Renal cortical epithelial cell (primary cell): ENCODE measurements around the gene TBL3. TPM values are rescaled to one million over a fixed set of nuclear protein-coding genes. Genes with fewer than 3 reads are reported as not detected.
A peak's percentile ranks its signal among the peaks of the same experiment; 100 is the strongest.

ENCODE experiments used
- DNase-seq: peaks from one replicate; pipeline ENCODE4 v3.0.0-alpha.2; 2011; ENCODE audit warnings: low read depth
- total RNA-seq: library from RNA; depleted of rRNA; stranded (reverse); fragments of >200 nt; gene quantifications from 2 replicates; pipeline ENCODE4 v1.2.3, GENCODE V29; 2014

The TBL3 gene
- total RNA-seq, 1 donor from 2014 or later = 46.3 TPM

DNA sequence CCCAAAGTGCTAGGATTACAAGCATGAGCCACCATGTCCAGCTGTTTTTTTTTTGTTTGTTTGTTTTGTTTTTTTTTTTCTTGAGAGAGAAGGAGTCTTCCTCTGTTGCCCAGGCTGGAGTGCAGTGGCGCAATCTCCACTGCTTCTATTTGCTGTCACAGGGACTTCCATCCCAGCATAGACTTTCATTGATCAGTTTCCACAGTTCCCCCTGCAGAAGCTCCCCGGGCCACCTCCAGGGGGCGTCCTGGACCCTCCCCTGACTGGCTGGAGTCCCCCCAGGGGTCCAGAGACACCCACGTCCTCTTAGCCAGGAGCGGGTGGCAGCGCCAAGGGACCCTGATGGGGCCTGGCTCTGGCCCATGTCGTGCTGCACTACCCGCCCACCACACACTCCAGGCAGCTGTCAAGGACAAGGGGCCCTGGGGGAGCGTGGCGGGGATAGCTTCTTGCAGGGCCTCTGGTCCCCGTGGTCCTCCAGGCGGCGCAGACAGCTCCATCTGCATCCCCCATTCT lies 44.6 kb downstream of the TBL3 start:
- DNase-seq = no peak

DNA sequence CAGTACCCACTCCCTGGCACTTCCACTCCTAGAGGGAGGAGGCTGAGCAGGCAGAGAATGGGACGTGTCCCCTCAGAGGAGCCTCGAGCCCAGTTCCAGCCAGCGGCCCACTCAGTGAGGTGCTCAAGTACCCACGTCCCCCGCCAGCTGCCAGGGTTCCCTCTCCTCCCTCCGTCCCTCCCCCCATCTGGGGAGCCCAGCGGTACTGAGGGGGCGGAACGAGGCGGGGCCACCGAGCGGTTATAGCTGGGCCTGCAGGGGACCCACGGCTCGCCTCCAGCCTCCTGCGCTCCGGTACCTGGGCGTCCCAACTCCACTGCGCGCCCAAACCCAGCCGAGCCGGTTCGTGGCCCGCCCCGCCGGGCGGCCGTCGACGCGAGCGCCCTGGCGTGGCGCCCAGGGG lies 47.7 kb downstream of the TBL3 start, which contains the start of gene NPW:
TSS of gene NPW (plus strand) at position 268 of the 403 bp plus-strand sequence.
- no peak for DNase-seq

DNA sequence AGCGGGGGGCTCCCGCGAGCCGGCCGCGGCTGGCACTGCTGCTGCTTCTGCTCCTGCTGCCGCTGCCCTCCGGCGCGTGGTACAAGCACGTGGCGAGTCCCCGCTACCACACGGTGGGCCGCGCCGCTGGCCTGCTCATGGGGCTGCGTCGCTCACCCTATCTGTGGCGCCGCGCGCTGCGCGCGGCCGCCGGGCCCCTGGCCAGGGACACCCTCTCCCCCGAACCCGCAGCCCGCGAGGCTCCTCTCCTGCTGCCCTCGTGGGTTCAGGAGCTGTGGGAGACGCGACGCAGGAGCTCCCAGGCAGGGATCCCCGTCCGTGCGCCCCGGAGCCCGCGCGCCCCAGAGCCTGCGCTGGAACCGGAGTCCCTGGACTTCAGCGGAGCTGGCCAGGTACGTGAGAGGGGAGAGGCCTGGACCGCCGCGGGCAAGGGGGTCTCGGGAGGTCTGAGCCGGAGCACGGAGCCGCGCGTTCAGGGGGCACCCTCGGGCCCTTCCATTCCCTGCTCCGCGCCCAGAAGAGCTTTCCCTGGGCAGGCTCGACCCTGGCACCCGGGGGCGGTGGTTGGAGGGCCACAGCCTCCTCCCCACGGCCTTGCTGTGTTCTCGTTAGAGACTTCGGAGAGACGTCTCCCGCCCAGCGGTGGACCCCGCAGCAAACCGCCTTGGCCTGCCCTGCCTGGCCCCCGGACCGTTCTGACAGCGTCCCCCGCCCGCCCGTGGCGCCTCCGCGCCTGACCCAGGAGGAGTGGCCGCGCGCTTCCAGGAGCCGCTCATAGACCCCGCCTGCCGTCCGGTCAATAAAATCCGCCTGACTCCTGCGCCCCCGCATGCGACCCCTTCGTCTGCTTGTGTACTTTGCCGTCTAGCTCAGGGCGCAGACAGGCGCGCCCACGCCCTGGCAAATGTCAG lies 48.3 kb downstream of the TBL3 start:
- DNase-seq = no peak

DNA sequence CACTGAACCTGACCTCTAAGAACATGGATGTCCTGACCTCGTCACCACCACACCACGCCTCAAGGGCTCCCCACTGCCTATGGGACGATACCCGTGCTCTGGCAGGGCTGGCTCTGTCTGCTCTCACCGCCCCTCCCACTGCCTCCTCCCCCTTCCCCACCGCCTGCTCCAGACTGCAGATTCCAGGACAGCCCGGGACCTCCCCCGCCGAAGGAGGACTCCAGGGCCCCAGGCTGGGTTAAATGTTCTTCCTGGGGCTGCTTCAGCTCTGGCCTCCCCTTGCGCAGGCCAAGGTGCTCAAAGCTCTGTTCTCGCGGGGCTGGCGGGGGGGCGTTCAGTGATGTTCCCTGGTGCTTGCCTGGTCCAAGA lies 50.9 kb downstream of the TBL3 start:
- DNase-seq = no peak

DNA sequence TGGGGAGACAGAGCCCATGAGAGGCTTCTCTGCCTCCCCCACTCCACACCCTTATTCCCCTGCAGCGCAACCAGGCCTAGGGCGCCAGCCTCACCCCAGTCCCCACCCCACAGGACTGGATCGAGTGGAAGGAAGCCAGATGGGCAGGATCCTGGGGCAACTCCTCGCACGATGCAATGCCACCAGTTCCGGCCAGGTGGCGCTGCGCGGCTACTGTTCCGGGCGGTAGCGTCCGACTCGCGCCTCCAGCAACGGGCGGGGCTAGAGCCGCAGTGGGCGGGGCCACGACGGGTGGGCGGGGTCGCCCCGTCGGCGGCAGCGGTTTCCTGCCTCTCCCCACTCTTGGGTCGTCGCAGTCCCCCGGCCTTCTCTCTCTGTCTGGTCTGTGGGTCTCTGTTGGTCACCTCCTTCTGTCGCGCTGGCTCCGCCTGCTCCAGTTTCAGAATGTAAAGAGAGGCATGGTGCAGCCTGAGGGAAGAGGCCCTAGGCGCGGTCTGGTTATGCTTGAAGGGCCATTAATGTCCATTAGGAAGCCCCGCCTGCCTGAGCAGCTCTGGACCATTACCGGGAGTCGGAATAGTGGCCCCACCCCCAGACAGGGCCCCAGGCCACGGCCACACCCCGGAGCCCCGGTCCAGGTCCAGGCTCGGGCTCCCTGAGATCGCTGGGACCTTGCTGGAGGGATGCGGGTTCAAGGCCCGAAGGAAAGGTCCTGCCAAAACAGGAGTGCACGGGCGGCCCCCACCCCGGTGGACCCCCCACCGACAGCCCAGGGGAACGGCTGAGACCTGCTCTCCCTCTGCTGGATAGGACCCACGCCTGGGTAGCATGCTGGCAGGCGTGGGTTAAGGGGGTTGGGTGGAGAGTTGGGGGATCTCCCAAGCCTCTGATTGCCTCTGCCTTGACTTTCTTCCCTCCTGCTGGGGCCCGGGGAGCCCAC lies 51.5 kb downstream of the TBL3 start:
- peak; percentile 59 for DNase-seq

DNA sequence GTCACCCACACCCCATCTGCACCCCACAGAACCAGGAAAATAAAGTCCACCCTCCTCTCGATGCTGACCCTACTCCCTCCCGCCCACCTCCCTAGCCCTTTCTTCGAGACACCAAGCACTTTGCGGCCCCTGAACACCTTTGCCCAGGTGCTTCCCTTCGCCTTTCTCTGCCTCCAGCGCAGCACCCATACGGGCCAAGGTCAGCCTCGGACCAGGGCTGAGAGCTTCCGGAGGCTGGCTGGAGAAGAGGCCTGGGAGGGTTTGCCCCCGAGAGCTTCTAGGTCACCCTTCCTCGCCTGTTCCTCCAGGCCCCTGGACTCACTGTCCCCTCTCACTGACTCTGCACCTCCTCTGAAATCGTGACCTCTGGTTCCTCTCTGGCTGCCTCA lies 52.2 kb downstream of the TBL3 start:
- DNase-seq = no peak

DNA sequence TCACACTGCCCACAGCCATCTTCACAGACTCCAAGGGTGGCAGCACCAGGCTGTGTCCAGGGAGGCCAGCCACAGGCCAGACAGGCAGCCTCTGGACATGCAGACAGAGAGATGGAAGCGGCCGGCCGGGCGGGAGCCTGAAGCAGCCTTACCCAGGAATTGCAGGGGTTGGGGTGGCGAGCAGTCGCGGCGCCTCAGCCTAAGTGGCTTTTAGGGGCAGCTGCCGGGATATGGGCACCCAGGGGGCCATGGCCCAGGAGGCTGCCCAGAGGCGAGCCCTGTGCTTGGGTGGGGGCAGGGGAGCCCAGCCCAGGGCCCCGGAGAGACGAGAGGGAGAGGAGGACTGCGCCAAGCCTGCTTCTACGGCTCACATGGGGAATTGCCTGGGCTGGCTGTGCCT lies 53.4 kb downstream of the TBL3 start:
- no peak for DNase-seq

DNA sequence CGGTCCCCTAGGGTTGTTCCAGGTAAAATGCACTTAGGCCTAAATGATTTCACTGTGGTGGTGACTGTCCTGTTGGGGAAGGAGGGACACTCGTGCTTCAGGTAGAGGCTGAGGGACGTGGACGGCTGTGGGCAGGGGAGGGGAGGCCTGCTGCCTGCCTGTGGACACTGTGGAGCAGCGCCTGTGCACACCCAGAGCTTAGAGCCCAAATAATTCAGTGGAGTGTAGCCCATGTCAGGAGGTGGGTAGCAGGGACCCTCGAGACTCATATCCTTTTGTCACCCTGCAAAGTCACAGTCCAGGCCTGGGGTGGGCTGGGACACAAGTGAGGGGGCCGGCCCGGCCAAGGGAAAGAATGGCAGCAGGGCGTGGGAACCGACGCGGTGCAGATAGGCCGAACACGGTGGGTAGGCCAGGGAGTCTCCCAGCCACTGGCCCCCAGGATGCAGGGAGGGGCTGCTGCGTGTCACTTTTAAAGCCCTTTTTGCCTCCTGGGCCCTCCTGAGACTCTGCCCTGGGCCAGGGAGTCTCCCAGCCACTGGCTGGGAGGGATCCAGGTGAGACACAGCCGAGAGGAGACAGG lies 54.1 kb downstream of the TBL3 start:
- DNase-seq = no peak

DNA sequence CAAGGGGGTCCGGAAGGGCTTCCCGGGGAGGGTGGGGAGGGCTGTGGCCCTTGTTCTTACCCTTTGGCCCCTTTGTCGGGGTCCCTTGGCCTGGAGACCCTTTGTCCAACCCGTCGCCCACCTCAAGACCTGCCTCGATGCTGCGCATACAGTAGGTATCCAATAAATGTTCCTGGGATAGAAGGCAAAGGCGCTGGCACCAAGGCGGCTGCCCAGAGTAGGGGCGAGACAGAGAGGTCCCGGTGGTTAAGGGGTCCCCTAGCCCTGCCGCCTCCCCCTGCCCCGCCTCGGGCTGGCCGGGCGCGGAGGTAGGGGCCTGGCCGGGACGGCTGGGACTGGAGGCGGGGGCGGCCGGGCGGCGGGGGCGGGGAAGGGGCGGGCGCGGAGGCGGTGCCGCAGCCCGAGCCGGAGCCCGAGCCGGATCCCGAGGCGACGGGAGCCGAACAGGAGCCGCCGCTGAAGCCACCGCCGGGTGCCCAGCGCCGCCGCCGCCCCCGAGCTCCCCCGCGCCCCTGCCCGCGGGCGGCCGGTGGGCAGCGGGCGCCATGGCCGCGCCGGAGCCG lies 54.7 kb downstream of the TBL3 start, which contains the start of gene NHERF2:
TSS of gene NHERF2 (plus strand) at position 442 of the 563 bp plus-strand sequence. CDS start at position 546, 104 bp downstream.
- no peak for DNase-seq

DNA sequence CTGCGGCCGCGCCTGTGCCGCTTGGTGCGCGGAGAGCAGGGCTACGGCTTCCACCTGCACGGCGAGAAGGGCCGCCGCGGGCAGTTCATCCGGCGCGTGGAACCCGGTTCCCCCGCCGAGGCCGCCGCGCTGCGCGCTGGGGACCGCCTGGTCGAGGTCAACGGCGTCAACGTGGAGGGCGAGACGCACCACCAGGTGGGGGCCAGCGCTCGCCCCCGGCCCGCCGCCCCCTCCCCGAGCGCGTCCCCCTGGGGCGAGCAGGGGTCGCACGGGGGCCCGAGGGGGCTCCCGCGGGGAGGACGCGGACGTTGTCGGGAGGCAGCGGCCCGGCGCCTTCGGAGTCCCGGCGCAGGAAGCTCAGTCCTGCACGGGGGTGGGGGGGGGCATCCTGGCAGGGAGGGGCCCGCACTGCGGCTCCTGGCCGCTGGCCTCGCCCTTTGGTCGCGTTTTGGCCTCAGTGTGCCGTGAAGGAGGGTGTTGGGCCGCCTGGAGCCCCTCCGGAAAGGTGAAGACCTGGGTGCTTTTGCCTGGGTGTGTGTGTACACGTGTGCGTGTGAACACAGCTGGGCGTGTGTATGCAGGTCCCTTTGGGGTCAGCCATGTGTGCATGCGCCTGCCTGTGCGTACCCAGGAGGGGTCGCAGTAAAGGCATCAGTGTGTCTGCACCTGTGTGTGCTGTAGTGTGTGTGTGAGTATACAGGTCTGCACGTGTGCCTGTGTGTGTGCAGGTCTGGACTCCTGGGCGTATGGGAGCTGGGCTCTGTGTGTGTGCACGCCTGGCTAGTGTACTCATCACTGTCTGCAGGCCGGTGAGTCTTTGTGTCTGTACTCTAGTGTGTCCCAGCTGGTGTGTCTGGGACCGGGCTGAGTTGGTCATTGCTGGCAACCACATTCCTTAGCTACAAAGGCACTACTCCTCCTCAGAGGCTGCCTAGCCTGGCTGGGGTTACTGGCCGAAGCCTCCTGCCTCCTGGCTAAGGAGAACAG lies 55.5 kb downstream of the TBL3 start:
- no peak for DNase-seq

DNA sequence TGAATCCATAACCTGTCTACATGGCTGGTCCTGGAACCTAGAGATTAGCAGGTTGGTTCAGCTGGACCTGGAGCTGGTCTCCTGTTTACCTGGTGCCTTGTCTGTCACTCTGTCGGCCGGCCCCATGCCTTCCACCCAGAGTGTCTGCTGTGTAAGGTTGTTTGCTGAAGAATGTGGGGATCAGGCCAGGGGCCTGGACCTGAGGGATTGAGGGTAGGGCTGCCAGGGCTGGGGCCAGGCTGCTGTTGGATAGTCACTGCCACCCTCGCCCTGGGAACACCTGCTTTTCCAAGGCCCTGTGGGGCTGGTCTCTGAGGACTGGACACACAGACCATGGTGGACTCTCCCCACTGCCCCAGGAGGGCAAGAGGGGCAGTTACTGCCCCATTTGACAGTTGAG lies 56.3 kb downstream of the TBL3 start:
- no peak for DNase-seq

DNA sequence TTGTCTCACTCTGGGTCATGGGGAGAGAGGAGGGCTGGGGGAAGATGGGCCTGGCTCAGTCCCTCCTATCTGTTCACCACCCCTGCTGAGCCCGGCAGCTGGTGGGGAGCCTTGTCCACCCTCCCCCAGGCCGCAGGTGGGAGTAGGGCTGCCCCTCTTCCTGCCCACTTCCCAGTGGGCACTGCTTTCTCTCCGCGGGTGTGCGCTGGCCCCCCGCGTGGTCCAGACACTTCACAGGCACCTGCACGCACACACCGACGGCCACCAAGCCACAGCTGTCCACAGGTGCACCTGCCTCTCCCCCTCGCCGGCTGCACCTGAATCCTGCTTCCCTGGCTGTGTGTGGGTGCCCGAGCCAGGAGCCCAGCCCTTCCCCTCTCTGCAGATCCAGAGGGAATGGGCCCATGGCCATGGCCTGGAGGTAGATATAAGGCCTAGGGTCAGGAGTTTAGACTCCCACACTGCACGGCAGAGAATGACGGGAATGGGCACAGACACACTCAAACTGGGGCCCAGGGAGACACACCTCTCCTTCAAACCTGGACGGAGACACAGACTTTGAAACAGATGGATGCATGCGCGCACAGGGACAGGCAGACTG lies 56.9 kb downstream of the TBL3 start:
- no peak for DNase-seq

DNA sequence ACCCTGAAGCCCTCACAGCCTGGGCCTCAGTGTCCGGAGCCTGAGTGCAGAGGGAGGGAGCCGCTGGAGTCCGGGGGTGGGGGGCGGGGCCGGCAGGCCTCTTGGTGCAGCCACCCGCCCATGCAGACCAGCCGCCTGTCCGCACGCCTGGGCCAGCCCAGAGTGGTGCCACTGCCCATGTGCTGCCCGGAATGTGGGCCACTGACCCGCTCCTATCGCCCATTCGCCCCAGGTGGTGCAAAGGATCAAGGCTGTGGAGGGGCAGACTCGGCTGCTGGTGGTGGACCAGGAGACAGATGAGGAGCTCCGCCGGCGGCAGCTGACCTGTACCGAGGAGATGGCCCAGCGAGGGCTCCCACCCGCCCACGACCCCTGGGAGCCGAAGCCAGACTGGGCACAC lies 57.5 kb downstream of the TBL3 start:
- DNase-seq = no peak

DNA sequence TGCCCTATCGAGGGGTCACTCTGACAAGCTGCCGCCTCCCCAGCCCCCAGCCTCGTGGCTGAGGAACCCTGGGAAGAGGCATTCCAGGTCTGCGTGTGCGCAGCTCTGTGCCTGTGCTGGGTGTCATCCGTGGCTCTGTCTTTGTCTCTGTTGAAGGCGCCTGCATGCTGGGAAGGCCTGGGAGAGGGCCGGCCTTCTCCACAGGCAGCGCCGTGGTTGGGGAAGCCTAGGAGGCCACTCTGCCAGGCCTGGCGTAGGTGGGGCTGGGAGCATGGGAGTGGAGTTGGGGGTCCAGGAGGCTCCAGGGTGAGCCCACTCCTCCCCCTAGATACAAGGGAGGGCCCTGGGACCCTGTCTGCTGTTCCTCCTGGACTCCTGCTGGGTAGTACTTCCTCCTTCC lies 58.2 kb downstream of the TBL3 start:
- no peak for DNase-seq

DNA sequence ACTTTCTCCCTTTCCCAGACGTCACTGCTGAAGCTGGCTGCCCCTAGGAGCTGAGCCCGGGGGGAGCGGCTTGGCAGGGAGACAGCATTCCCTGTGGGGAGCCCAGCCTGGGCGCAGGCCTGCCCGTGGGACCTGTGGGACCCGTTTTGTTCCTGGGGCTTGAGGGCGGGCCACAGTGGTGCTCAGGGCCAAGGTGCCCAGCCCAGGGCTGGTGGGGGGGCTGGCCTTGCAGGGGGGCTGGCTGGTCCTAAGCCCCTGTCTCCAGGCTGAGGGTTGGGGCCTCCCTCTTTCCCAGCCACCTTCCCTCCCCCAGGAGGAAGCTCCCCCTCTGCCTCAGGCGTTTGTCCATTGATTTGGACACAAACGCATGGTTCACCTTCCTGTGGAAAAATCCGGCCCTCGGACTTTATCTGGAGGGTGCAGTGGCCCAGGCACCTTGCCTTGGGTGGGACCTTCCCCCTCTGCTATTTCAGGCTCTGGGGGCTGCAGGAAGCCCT lies 59.3 kb downstream of the TBL3 start:
- DNase-seq = no peak
